Endothelial cell of umbilical vein (primary cell): ENCODE results near the gene PCDHGA6. TPM values are rescaled to one million over a fixed set of nuclear protein-coding genes. Genes with fewer than 3 reads are reported as not detected.

Experiments
- BruUV-seq: library from RNA; stranded (reverse); fragments of 400-500 nt; replicated peaks from 2 replicates; lab custom pipeline; 2021; lab: Mats Ljungman, UMichigan
- CTCF ChIA-PET: fragments of 300-600, 350-600 bp; sonication (Branson Sonifier 250); formaldehyde crosslinking; loops from one replicate; lab custom pipeline; 2021; ENCODE audit warnings: antibody characterized with exemption, inconsistent platforms; lab: Charles Lee
- POLR2A ChIA-PET: fragments of 300-600, 350-600 bp; sonication (Branson Sonifier 250); formaldehyde crosslinking; loops from one replicate; lab custom pipeline; 2021; ENCODE audit warnings: antibody characterized with exemption, inconsistent platforms; lab: Charles Lee
- DNase-seq: peaks from one replicate; pipeline ENCODE4 v3.0.0-alpha.2; 2011; ENCODE audit warnings: low read depth, low spot score
- FAIRE-seq: peaks from 2 replicates; lab custom pipeline; 2011; peaks lifted over from hg19 to GRCh38; lab: Jason Lieb, UNC
- H2AFZ ChIP-seq: 2 replicates; pipeline ENCODE4 v1.6.0; 2012; ENCODE audit warnings: low read depth, low read length, control low read depth, inconsistent platforms
- H3K27ac ChIP-seq: 2 replicates; pipeline ENCODE4 v1.5.1; 2011; ENCODE audit warnings: low read depth, mild to moderate bottlenecking, control low read depth, low read length, moderate library complexity; ENCODE audit not compliant: insufficient read depth
- H3K27me3 ChIP-seq, 2 experiments: 2 replicates each; pipeline versions ENCODE4 v1.6.0 to v1.6.1; 2011; ENCODE audit warnings: low read length in 2 of 2, mixed read lengths in 1 of 2; ENCODE audit not compliant: control insufficient read depth in 2 of 2, insufficient read depth in 2 of 2
- H3K36me3 ChIP-seq, 2 experiments: 2 replicates in 1 of 2; 3 replicates in 1 of 2; pipeline ENCODE4 v1.5.1; 2011; ENCODE audit warnings: low read length in 2 of 2, mild to moderate bottlenecking in 1 of 2, moderate library complexity in 1 of 2; ENCODE audit not compliant: control insufficient read depth in 2 of 2, insufficient read depth in 2 of 2; ENCODE audit errors: extremely low read depth in 1 of 2
- H3K4me1 ChIP-seq: 3 replicates; pipeline ENCODE4 v1.5.1; 2011; ENCODE audit warnings: mild to moderate bottlenecking, low read length; ENCODE audit not compliant: control insufficient read depth, insufficient read depth; ENCODE audit errors: extremely low read depth
- H3K4me2 ChIP-seq: 2 replicates; pipeline ENCODE4 v1.6.1; 2011; ENCODE audit warnings: low read length, control low read depth, mixed read lengths; ENCODE audit not compliant: insufficient read depth
- H3K4me3 ChIP-seq, 3 experiments: fragments of 200-600 bp in 1 of 3; sonication (generic), shearing (Covaris generic) in 1 of 3; replicated peaks in 1 of 3; 2 replicates each; pipeline ENCODE4 v1.5.1; 2011 to 2016; ENCODE audit warnings: control low read depth in 3 of 3, low read length in 3 of 3, mild to moderate bottlenecking in 2 of 3, inconsistent platforms in 1 of 3, low read depth in 1 of 3, moderate library complexity in 1 of 3; ENCODE audit not compliant: insufficient read depth in 1 of 3
- H3K79me2 ChIP-seq: 2 replicates; pipeline ENCODE4 v1.6.0; 2012; ENCODE audit warnings: low read length, inconsistent platforms; ENCODE audit not compliant: control insufficient read depth, insufficient read depth
- H3K9ac ChIP-seq: replicated peaks from 2 replicates; pipeline ENCODE3; 2011; ENCODE audit warnings: low read length, control low read depth; ENCODE audit not compliant: insufficient read depth; ENCODE audit errors: extremely low read depth
- H3K9me1 ChIP-seq: replicated peaks from 3 replicates; pipeline ENCODE4 v1.6.0; 2011; ENCODE audit warnings: mild to moderate bottlenecking, low read length; ENCODE audit not compliant: control insufficient read depth, insufficient read depth; ENCODE audit errors: extremely low read depth
- H3K9me3 ChIP-seq: replicated peaks from 2 replicates; pipeline ENCODE4 v1.5.1; 2012; ENCODE audit warnings: low read length, inconsistent platforms; ENCODE audit not compliant: control insufficient read depth, insufficient read depth
- H4K20me1 ChIP-seq: replicated peaks from 2 replicates; pipeline ENCODE3; 2011; ENCODE audit warnings: mild to moderate bottlenecking, low read length; ENCODE audit not compliant: control insufficient read depth, insufficient read depth; ENCODE audit errors: extremely low read depth
- CTCF ChIP-seq, 2 donors: IDR thresholded peaks; 1 replicate in 1 of 2; 2 replicates in 1 of 2; pipeline ENCODE4 v1.5.1; 2011; ENCODE audit warnings: low read length in 2 of 2, mild to moderate bottlenecking in 2 of 2, moderate library complexity in 2 of 2, control low read depth in 1 of 2, inconsistent platforms in 1 of 2, low read depth in 1 of 2; ENCODE audit not compliant: insufficient read depth in 1 of 2; ENCODE audit errors: extremely low read depth in 1 of 2
- EZH2 ChIP-seq: IDR thresholded peaks from 2 replicates; pipeline ENCODE4 v1.6.1; 2012; ENCODE audit warnings: borderline replicate concordance, low read depth, mild to moderate bottlenecking, moderate library complexity, low read length, inconsistent platforms; ENCODE audit not compliant: severe bottlenecking
- FOS ChIP-seq: IDR thresholded peaks from 2 replicates; pipeline ENCODE4 v1.6.1; 2011; ENCODE audit warnings: mild to moderate bottlenecking, low read length, moderate library complexity, borderline replicate concordance; ENCODE audit not compliant: insufficient read depth
- GATA2 ChIP-seq: IDR thresholded peaks from 2 replicates; pipeline ENCODE4 v1.7.0; 2011; ENCODE audit warnings: low read depth, mild to moderate bottlenecking, moderate library complexity, mixed read lengths, low read length; ENCODE audit not compliant: insufficient read length, insufficient read depth
- MAX ChIP-seq: IDR thresholded peaks from 2 replicates; pipeline ENCODE4 v1.6.1; 2011; ENCODE audit not compliant: insufficient read depth, insufficient read length
- POLR2A ChIP-seq: IDR thresholded peaks from 2 replicates; pipeline ENCODE4 v1.6.1; 2012; ENCODE audit warnings: low read depth, mild to moderate bottlenecking, control low read depth, low read length
- POLR2AphosphoS5 ChIP-seq: IDR thresholded peaks from 2 replicates; pipeline ENCODE4 v1.6.1; 2012; ENCODE audit warnings: low read depth, mild to moderate bottlenecking, control low read depth, low read length, moderate library complexity; ENCODE audit not compliant: insufficient read depth
- dilution Hi-C: fragments of 300-500 bp; cut with MboI; formaldehyde crosslinking; loops from one replicate; pipeline ENCODE4 v1.15.0; 2019; ENCODE audit warnings: low sequenced_read_pairs; ENCODE audit not compliant: extremely low pct_ligation_motif_present
- intact Hi-C: fragments of 100-400 bp; cut with micrococcal nuclease; formaldehyde crosslinking; loops from one replicate; pipeline ENCODE4 v1.10.0; 2022
- polyA plus RNA-seq, 4 experiments: library from polyadenylated mRNA; depleted of rRNA in 3 of 4; stranded (reverse) in 3 of 4; unstranded in 1 of 4; fragments of >200 nt; gene quantifications; 2 replicates each; pipeline versions ENCODE4 v1.2.1 to v1.2.3, GENCODE V29; 2011 to 2012; ENCODE audit warnings: missing spikeins in 1 of 4
- total RNA-seq: library from RNA; stranded (reverse); gene quantifications from 2 replicates; pipeline ENCODE4 v1.2.3, GENCODE V29; 2021

PCDHGA6 gene
- total and polyA plus RNA-seq, 2 donors (not counting 3 experiments of a cell fraction or from before 2014, with no cell fraction given): 2.6 to 2.7 TPM

- peaks cover 2% of the 10 kb centered on the region for H3K9me3 ChIP-seq
- no peaks in the 10 kb centered on the region for H3K36me3 ChIP-seq
- ChIA-PET POLR2A (no interaction called here), CTCF (interaction anchor here (0.7 to 1.7 kb wide), 13 partner anchors 9 to 200 kb away, joined by 3 to 9 read pairs (median 4); partner anchors contain the start of genes PCDHGA1, PCDHGA10, PCDHGA11 and PCDHGA2)
- no peak within 1 kb of the TSS for H3K4me3 ChIP-seq
- BruUV-seq: no TSS peak
- no peak for TF ChIP-seq POLR2A
- no peak for TF ChIP-seq FOS
- no peak for TF ChIP-seq GATA2
- no peak for TF ChIP-seq MAX
- no peak for TF ChIP-seq EZH2
- TF ChIP-seq POLR2AphosphoS5: no peak
- TF ChIP-seq CTCF (IDR thresholded peaks at IDR 0.05; ENCODE audit: extremely low read depth in 1 of 2, insufficient read depth in 1 of 2, low read depth in 1 of 2, low read length in 2 of 2): no peak
- H3K9ac ChIP-seq: no peak within 1 kb of the TSS
- H3K9me1 ChIP-seq: no peaks in the 10 kb centered on the region
- intact Hi-C loops: no loop called here
- no peaks in the 10 kb centered on the region for H3K79me2 ChIP-seq
- no peaks in the 10 kb centered on the region for H3K4me1 ChIP-seq
- no peak within 1 kb of the TSS for H2AFZ ChIP-seq
- no peak within 1 kb of the TSS for H3K27ac ChIP-seq
- no peak within 1 kb of the TSS for H3K4me2 ChIP-seq
- peaks cover 51 to 81% of the 10 kb centered on the region in 2 experiments for H3K27me3 ChIP-seq
- no peaks in the 10 kb centered on the region for H4K20me1 ChIP-seq
- DNase-seq: no peak
- no peak for FAIRE-seq
- dilution Hi-C loops: no loop called here
Measured at GRCh38 chr5:141363952-141364660, 9.6 kb upstream of the PCDHGA6 start, which contains the start of gene PCDHGA5. Gene PCDHGA5 (plus strand): TSS chr5:141364162. CDS start chr5:141364331, 169 bp downstream.
